BJ (cell line): ENCODE measurements around the gene ANKRD55. TPM values are rescaled to one million over a fixed set of nuclear protein-coding genes. Genes with fewer than 3 reads are reported as not detected.

Experiments used
- CTCF ChIA-PET: fragments of 350-600 bp; formaldehyde crosslinking; extraction: SDS; loops from one replicate; lab custom pipeline; 2021; ENCODE audit warnings: antibody characterized with exemption, inconsistent platforms; lab: Yijun Ruan, JAX
- POLR2A ChIA-PET: fragments of 300-600 bp; sonication (Branson Sonifier 250); formaldehyde crosslinking; extraction: SDS; loops from one replicate; lab custom pipeline; 2021; ENCODE audit warnings: antibody characterized with exemption; lab: Charles Lee
- DNase-seq: peaks from one replicate; pipeline ENCODE4 v3.0.0-alpha.2; 2011; ENCODE audit warnings: low read depth
- H3K27me3 ChIP-seq: 2 replicates; pipeline ENCODE4 v1.6.0; 2011; ENCODE audit warnings: low read length; ENCODE audit not compliant: control insufficient read depth, insufficient read depth
- H3K36me3 ChIP-seq: 2 replicates; pipeline ENCODE4 v1.5.1; 2011; ENCODE audit warnings: low read length; ENCODE audit not compliant: control insufficient read depth, insufficient read depth
- H3K4me3 ChIP-seq: 2 replicates; pipeline ENCODE4 v1.5.1; 2011; ENCODE audit warnings: low read depth, mild to moderate bottlenecking, control low read depth, low read length
- CTCF ChIP-seq: IDR thresholded peaks from 2 replicates; pipeline ENCODE4 v1.5.1; 2011; ENCODE audit warnings: low read depth, mild to moderate bottlenecking, control low read depth, inconsistent platforms, low read length, moderate library complexity; ENCODE audit not compliant: insufficient read depth
- polyA plus RNA-seq: library from polyadenylated mRNA; depleted of rRNA; stranded (reverse); fragments of >200 nt; gene quantifications from 2 replicates; pipeline ENCODE4 v1.2.3, GENCODE V29; 2011

The ANKRD55 gene
- polyA plus RNA-seq, 1 experiment, result not detected

- CTCF ChIA-PET, result interaction anchor here (1.1 to 1.2 kb wide), 2 partner anchors 8 to 29 kb away, joined by 3 to 4 read pairs; no protein-coding TSS in a partner anchor
Measured at GRCh38 chr5:56279291-56279690, 46.2 kb upstream of the ANKRD55 start.

GRCh38 chr5:56278335-56278753, 45.2 kb upstream of the ANKRD55 start:
- DNase-seq, result peak; percentile 96

More at GRCh38 chr5:56279291-56279690, 46.2 kb upstream of the ANKRD55 start:
- DNase-seq, result no peak
- POLR2A ChIA-PET, result no interaction called here
- H3K27me3 ChIP-seq, result no peaks in the 10 kb centered on the region
- no peak for TF ChIP-seq CTCF
- H3K4me3 ChIP-seq, result no peak overlapping the region
- H3K36me3 ChIP-seq, result no peaks in the 10 kb centered on the region

GRCh38 chr5:56277573-56277972, 44.4 kb upstream of the ANKRD55 start:
- no peaks in the 10 kb centered on the region for H3K36me3 ChIP-seq
- H3K4me3 ChIP-seq, result no peak overlapping the region
- no peak for DNase-seq
- no peaks in the 10 kb centered on the region for H3K27me3 ChIP-seq
- ChIA-PET CTCF (no interaction called here), POLR2A (no interaction called here)
- TF ChIP-seq CTCF, result no peak

More at GRCh38 chr5:56278335-56278753, 45.2 kb upstream of the ANKRD55 start:
- H3K27me3 ChIP-seq, result no peaks in the 10 kb centered on the region
- ChIA-PET POLR2A (no interaction called here), CTCF (interaction anchor here (1.1 kb wide), 1 partner anchor 29 kb away, joined by 3 read pairs; no protein-coding TSS in a partner anchor)
- H3K4me3 ChIP-seq, result no peak overlapping the region
- no peak for TF ChIP-seq CTCF
- H3K36me3 ChIP-seq, result no peaks in the 10 kb centered on the region

GRCh38 chr5:56273376-56273955, 40.3 kb upstream of the ANKRD55 start:
- TF ChIP-seq CTCF, result no peak
- DNase-seq, result no peak
- no peak overlapping the region for H3K4me3 ChIP-seq
- H3K27me3 ChIP-seq, result no peaks in the 10 kb centered on the region
- H3K36me3 ChIP-seq, result no peaks in the 10 kb centered on the region
- CTCF ChIA-PET, result interaction anchor here (1.0 to 12.9 kb wide), 3 partner anchors 9 to 565 kb away, joined by 3 to 234 read pairs (median 5); no protein-coding TSS in a partner anchor
- POLR2A ChIA-PET, result no interaction called here

- CTCF ChIA-PET, result interaction anchor here (1.1 to 12.9 kb wide), 2 partner anchors 8 to 566 kb away, joined by 5 to 234 read pairs; no protein-coding TSS in a partner anchor
- H3K4me3 ChIP-seq, result no peak overlapping the region
- POLR2A ChIA-PET, result no interaction called here
Measured at GRCh38 chr5:56272765-56273164, 39.6 kb upstream of the ANKRD55 start.

More at GRCh38 chr5:56272765-56273164, 39.6 kb upstream of the ANKRD55 start:
- Histone ChIP-seq H3K36me3 (no peaks in the 10 kb centered on the region), H3K27me3 (no peaks in the 10 kb centered on the region)
- TF ChIP-seq CTCF, result no peak
- DNase-seq, result no peak
